Transverse colon (tissue), 4 donors: ENCODE data around the gene TSPAN9.

Experiments used
- POLR2A ChIP-seq: fragments of 450-650 bp; IDR thresholded peaks from one replicate; pipeline ENCODE4 v1.6.1; 2016; ENCODE audit warnings: antibody characterized with exemption, mild to moderate bottlenecking, moderate library complexity
- POLR2AphosphoS5 ChIP-seq, 3 donors: sonication (generic); formaldehyde crosslinking; IDR thresholded peaks; one replicate each; pipeline ENCODE4 v1.6.1; 2016; ENCODE audit warnings: antibody characterized with exemption in 3 of 3
- TF ChIP-seq, protein P1 (sequence below), 5 experiments: fragments of 200-600 bp in 3 of 5; fragments of 450-650 bp in 2 of 5; sonication (generic) in 3 of 5; IDR thresholded peaks; 1 replicate in 2 of 5; 2 replicates in 3 of 5; pipeline ENCODE4 v1.5.1; 2016 to 2017; ENCODE audit warnings: antibody characterized with exemption in 5 of 5, inconsistent platforms in 3 of 5, mild to moderate bottlenecking in 2 of 5, moderate library complexity in 1 of 5

DNA sequence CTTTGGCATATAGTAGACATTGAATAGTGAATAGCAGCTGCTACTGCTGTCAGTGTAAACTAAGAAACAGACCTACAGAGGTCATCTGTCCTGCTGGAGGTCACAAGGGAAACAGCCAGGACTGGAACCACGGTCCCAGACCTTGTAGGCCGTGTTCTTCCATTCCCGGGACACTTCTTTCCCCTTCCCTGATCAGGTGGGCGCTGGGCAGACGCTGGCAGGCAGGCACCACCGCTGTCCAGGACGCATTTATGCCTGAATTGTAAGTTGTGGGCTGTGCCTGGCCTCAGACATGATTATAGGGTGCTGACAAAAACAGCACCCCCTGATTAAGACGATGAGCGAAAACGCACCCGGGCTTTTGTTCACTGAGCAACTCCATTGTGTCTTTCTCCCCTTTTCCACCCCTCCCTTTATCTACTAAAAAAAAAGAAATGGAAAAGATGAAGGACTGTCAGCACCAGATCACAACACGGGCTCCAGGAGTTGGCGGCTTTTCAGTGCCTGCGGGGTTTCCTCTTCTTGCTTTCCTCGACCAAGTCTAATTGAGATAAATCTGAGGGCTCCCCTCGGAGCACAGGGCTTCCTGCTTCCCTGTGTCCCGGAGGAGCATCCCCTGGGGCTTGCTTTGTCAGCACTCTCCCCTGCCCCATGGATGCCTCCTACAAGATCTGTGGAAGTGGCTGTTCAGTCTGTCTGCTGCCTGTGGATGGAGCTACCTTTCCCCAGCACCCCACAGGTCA lies 80.6 kb downstream of the TSPAN9 start:
- TF ChIP-seq, protein P1, sequence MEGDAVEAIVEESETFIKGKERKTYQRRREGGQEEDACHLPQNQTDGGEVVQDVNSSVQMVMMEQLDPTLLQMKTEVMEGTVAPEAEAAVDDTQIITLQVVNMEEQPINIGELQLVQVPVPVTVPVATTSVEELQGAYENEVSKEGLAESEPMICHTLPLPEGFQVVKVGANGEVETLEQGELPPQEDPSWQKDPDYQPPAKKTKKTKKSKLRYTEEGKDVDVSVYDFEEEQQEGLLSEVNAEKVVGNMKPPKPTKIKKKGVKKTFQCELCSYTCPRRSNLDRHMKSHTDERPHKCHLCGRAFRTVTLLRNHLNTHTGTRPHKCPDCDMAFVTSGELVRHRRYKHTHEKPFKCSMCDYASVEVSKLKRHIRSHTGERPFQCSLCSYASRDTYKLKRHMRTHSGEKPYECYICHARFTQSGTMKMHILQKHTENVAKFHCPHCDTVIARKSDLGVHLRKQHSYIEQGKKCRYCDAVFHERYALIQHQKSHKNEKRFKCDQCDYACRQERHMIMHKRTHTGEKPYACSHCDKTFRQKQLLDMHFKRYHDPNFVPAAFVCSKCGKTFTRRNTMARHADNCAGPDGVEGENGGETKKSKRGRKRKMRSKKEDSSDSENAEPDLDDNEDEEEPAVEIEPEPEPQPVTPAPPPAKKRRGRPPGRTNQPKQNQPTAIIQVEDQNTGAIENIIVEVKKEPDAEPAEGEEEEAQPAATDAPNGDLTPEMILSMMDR (IDR thresholded peaks at IDR 0.05): no peak
- TF ChIP-seq POLR2AphosphoS5 (IDR thresholded peaks at IDR 0.05) (no peak), POLR2A (no peak)
